Stimulated activated CD8-positive, alpha-beta memory T cell treated with anti-CD3 and anti-CD28 coated beads, Interleukin-15, amount 100 ng/mL, for 4 hours (primary cell): ENCODE measurements around the gene ANKRD6.
"Not testable (repeated sequence)": the region's sequence is repeated elsewhere in the genome, so short reads cannot be mapped to it uniquely, and the experiment has no call there.

Experiments
- DNase-seq, 2 donors: peaks; one replicate each; pipeline ENCODE4 v3.0.0-alpha.2; 2020; ENCODE audit warnings: low read depth in 2 of 2

ANKRD6 gene

GRCh38 chr6:89432875-89433251, at the start of gene ANKRD6:
Gene ANKRD6 (plus strand): TSS chr6:89433152. CDS start chr6:89566977, 133,825 bp downstream.
- DNase-seq: peak; percentile 74 to 76

- DNase-seq: no peak
Observed at GRCh38 chr6:89385156-89385667, 47.7 kb upstream of the ANKRD6 start.

GRCh38 chr6:89385846-89386245, 47.1 kb upstream of the ANKRD6 start:
- DNase-seq: no peak

GRCh38 chr6:89386917-89387491, 45.9 kb upstream of the ANKRD6 start:
- no peak for DNase-seq

- no peak for DNase-seq
Observed at GRCh38 chr6:89387516-89388201, 45.3 kb upstream of the ANKRD6 start.

GRCh38 chr6:89388846-89389245, 44.1 kb upstream of the ANKRD6 start:
- no peak for DNase-seq

GRCh38 chr6:89392823-89393222, 40.1 kb upstream of the ANKRD6 start:
- DNase-seq: no peak

- DNase-seq: no peak
Observed at GRCh38 chr6:89393659-89394058, 39.3 kb upstream of the ANKRD6 start.

GRCh38 chr6:89397884-89398283, 35.1 kb upstream of the ANKRD6 start:
- not testable (repeated sequence) for DNase-seq

GRCh38 chr6:89398762-89399525, 34.0 kb upstream of the ANKRD6 start:
- DNase-seq: no peak

- no peak for DNase-seq
Observed at GRCh38 chr6:89400050-89400449, 32.9 kb upstream of the ANKRD6 start.

- no peak for DNase-seq
Observed at GRCh38 chr6:89400912-89401399, 32.0 kb upstream of the ANKRD6 start.

- no peak for DNase-seq
Observed at GRCh38 chr6:89402776-89403175, 30.2 kb upstream of the ANKRD6 start.

- no peak for DNase-seq
Observed at GRCh38 chr6:89404512-89404911, 28.4 kb upstream of the ANKRD6 start.

- no peak for DNase-seq
Observed at GRCh38 chr6:89406141-89406540, 26.8 kb upstream of the ANKRD6 start.

- no peak for DNase-seq
Observed at GRCh38 chr6:89409461-89410035, 23.4 kb upstream of the ANKRD6 start.

- DNase-seq: no peak
Observed at GRCh38 chr6:89410231-89410761, 22.7 kb upstream of the ANKRD6 start.

GRCh38 chr6:89410788-89411144, 22.2 kb upstream of the ANKRD6 start:
- DNase-seq: no peak

GRCh38 chr6:89411145-89412070, 21.5 kb upstream of the ANKRD6 start:
- peak in 1 of 2 donors; percentile 7 for DNase-seq

- peak in 1 of 2 donors; percentile 43 for DNase-seq
Observed at GRCh38 chr6:89412071-89413005, 20.6 kb upstream of the ANKRD6 start, which contains the start of gene RRAGD. Gene RRAGD (minus strand): TSS chr6:89412273. CDS start chr6:89411993, 280 bp downstream.
